Measurements from ENCODE around the gene MYL7.

The MYL7 gene

DNA sequence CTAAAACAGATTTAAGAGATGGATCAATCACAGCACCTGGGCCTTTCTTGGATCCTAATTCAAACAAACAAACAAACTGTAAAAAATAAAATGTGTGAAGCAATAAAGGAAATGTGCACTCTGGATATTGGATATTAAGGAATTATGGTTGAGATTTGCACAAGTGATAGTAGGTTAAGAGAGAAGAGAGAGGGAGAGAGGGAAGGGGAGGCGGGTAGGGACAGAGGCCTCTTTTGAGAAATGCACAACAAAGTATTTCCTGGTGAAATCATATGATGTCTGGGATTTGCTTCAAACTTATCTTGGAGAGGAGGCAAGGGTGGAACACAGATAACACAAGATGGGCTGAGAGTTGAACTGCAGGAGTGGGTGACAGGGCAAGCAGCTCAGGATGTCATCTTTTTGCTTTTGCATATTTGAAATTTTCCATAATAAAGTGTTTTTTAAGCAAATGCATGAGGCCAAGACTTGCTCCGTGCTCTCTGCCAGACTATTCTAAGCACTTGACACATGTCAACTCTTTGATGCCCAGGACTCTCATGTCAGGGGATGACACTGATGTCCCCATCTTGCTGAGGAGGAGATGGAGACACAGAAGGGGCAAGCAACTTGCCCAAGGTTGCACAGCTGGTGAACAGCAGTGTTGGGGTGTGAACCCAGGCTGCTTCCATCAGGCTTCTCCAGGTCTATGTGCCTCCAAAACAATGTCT is 46.1 kb downstream of the MYL7 start:
- no peak overlapping the region for H3K27ac ChIP-seq (ENCODE audit: low read length)
- no peaks in the 10 kb centered on the region for H3K27me3 ChIP-seq (ENCODE audit: control insufficient read depth in 1 of 2, insufficient read depth in 2 of 2, low read length in 2 of 2)
- no peaks in the 10 kb centered on the region for H3K36me3 ChIP-seq (ENCODE audit: control insufficient read depth in 2 of 2, insufficient read depth in 2 of 2, low read length in 2 of 2)
- no peaks in the 10 kb centered on the region for H3K9me3 ChIP-seq (ENCODE audit: control insufficient read depth in 2 of 2, low read length in 2 of 2)
- H3K9ac ChIP-seq (ENCODE audit: low read length in 2 of 2), result no peak overlapping the region
- H3K4me1 ChIP-seq (ENCODE audit: control insufficient read depth, insufficient read depth, low read length), result peaks cover 9% of the 10 kb centered on the region
- H3K4me3 ChIP-seq (ENCODE audit: low read length in 2 of 2), result no peak overlapping the region

DNA sequence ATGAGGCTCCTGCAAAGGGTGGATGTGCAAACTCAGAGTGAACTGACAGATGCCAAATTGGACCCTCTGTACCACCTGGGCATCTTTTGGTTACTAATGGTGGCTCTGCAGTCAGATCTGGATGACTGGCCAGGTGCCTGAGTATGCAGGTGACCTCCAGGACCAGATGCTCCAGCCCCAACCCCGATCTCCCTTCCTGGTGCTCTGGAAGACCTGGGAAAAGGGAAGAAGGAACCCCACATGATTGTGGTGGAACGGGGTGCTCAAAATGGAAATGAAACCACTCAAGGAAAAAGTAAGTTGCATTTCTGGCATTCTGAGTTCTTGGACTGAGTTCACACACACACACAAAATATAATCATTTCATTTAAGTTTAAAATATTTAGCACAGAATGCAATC is 46.8 kb downstream of the MYL7 start:
- no peak overlapping the region for H3K27ac ChIP-seq (ENCODE audit: low read length)
- H3K4me3 ChIP-seq (ENCODE audit: low read length in 2 of 2), result no peak overlapping the region
- peaks cover 12% of the 10 kb centered on the region for H3K4me1 ChIP-seq (ENCODE audit: control insufficient read depth, insufficient read depth, low read length)
- H3K27me3 ChIP-seq (ENCODE audit: control insufficient read depth in 1 of 2, insufficient read depth in 2 of 2, low read length in 2 of 2), result no peaks in the 10 kb centered on the region
- H3K9me3 ChIP-seq (ENCODE audit: control insufficient read depth in 2 of 2, low read length in 2 of 2), result no peaks in the 10 kb centered on the region
- no peaks in the 10 kb centered on the region for H3K36me3 ChIP-seq (ENCODE audit: control insufficient read depth in 2 of 2, insufficient read depth in 2 of 2, low read length in 2 of 2)
- H3K9ac ChIP-seq (ENCODE audit: low read length in 2 of 2), result no peak overlapping the region

- H3K27me3 ChIP-seq (ENCODE audit: control insufficient read depth in 1 of 2, insufficient read depth in 2 of 2, low read length in 2 of 2), result no peaks in the 10 kb centered on the region
- H3K9me3 ChIP-seq (ENCODE audit: control insufficient read depth in 2 of 2, low read length in 2 of 2), result no peaks in the 10 kb centered on the region
- H3K9ac ChIP-seq (ENCODE audit: low read length in 2 of 2), result no peak overlapping the region
- H3K4me1 ChIP-seq (ENCODE audit: control insufficient read depth, insufficient read depth, low read length), result peaks cover 19% of the 10 kb centered on the region
- H3K27ac ChIP-seq (ENCODE audit: low read length), result no peak overlapping the region
- no peaks in the 10 kb centered on the region for H3K36me3 ChIP-seq (ENCODE audit: control insufficient read depth in 2 of 2, insufficient read depth in 2 of 2, low read length in 2 of 2)
- no peak overlapping the region for H3K4me3 ChIP-seq (ENCODE audit: low read length in 2 of 2)
Measured at GRCh38 chr7:44093102-44093641, 48.0 kb downstream of the MYL7 start.
